K562 (cell line): Measurements from ENCODE around the gene STK17A. TPM values are rescaled to one million over a fixed set of nuclear protein-coding genes. Genes with fewer than 3 reads are reported as not detected.

Experiments
- ATF4 ChIP-seq: fragments of 450-650 bp; formaldehyde crosslinking; IDR thresholded peaks from 2 replicates; pipeline ENCODE4 v1.4.0; 2022; ENCODE audit warnings: mild to moderate bottlenecking, moderate library complexity
- ATF7 ChIP-seq: fragments of 450-650 bp; IDR thresholded peaks from 2 replicates; pipeline ENCODE4 v1.7.1; 2014; ENCODE audit warnings: mild to moderate bottlenecking, moderate library complexity
- BACH1 ChIP-seq: fragments of 200-800 bp; sonication (Bioruptor generic); IDR thresholded peaks from 2 replicates; pipeline ENCODE4 v1.6.1; 2016; ENCODE audit warnings: missing genetic modification characterization, missing compliant biosample characterization
- CBX8 ChIP-seq: fragments of 200-600 bp; sonication (generic); IDR thresholded peaks from 2 replicates; pipeline ENCODE4 v1.6.1; 2012; ENCODE audit warnings: borderline replicate concordance, mixed run types, low read depth, mild to moderate bottlenecking, moderate library complexity, mixed read lengths, low read length, control low read depth, inconsistent platforms; ENCODE audit not compliant: poor library complexity, severe bottlenecking; ENCODE audit errors: extremely low read depth
- CHD1 ChIP-seq: fragments of 200-600 bp; sonication (generic); IDR thresholded peaks from one replicate; pipeline ENCODE4 v1.6.1; 2012; ENCODE audit warnings: mild to moderate bottlenecking, moderate library complexity, low read length, inconsistent platforms
- EGR1 ChIP-seq: fragments of 450-650 bp; conservative IDR thresholded peaks from 2 replicates; pipeline ENCODE4 v1.6.1; 2017; ENCODE audit warnings: mild to moderate bottlenecking
- HDAC8 ChIP-seq: fragments of 450-650 bp; IDR thresholded peaks from 2 replicates; pipeline ENCODE4 v1.6.1; 2016; ENCODE audit warnings: mild to moderate bottlenecking, missing genetic modification characterization, moderate library complexity, missing compliant biosample characterization
- HIVEP1 ChIP-seq: fragments of 250-450 bp; sonication (Bioruptor Pico); IDR thresholded peaks from 2 replicates; pipeline ENCODE4 v1.4.0; 2020; ENCODE audit warnings: mild to moderate bottlenecking
- HNRNPUL1 ChIP-seq: fragments of 200-400 bp; formaldehyde crosslinking; IDR thresholded peaks from 2 replicates; pipeline ENCODE4 v1.6.1; 2017; ENCODE audit warnings: low read length
- JUNB ChIP-seq: fragments of 450-650 bp; formaldehyde crosslinking; conservative IDR thresholded peaks from 2 replicates; pipeline ENCODE4 v1.4.0; 2020; ENCODE audit warnings: mild to moderate bottlenecking
- LCOR ChIP-seq: sonication (generic); formaldehyde crosslinking; IDR thresholded peaks from 2 replicates; pipeline ENCODE4 v1.8.0; 2022; ENCODE audit warnings: mild to moderate bottlenecking, missing genetic modification reagents
- MXI1 ChIP-seq: IDR thresholded peaks from 2 replicates; pipeline ENCODE4 v1.6.1; 2011; ENCODE audit warnings: low read depth, mild to moderate bottlenecking, improper control_type of control experiment, low read length
- NR4A1 ChIP-seq, 2 experiments: fragments of 250-450 bp in 1 of 2; fragments of 450-650 bp in 1 of 2; sonication (Bioruptor Pico) in 1 of 2; IDR thresholded peaks; 2 replicates each; pipeline versions ENCODE4 v1.4.0 to v1.6.1; 2016 to 2020; ENCODE audit warnings: mild to moderate bottlenecking in 2 of 2, missing compliant biosample characterization in 1 of 2, missing genetic modification characterization in 1 of 2, moderate library complexity in 1 of 2
- PRPF4 ChIP-seq: fragments of 200-400 bp; formaldehyde crosslinking; IDR thresholded peaks from one replicate; pipeline ENCODE4 v1.6.1; 2017; ENCODE audit warnings: low read length, low read depth, mild to moderate bottlenecking; ENCODE audit not compliant: insufficient read depth, poor library complexity, severe bottlenecking
- PYGO2 ChIP-seq: fragments of 450-650 bp; IDR thresholded peaks from 2 replicates; pipeline ENCODE4 v1.6.1; 2016; ENCODE audit warnings: mild to moderate bottlenecking, missing genetic modification characterization, moderate library complexity, missing compliant biosample characterization
- RBFOX2 ChIP-seq: fragments of 200-400 bp; formaldehyde crosslinking; IDR thresholded peaks from 2 replicates; pipeline ENCODE4 v1.6.1; 2017; ENCODE audit warnings: low read depth, mild to moderate bottlenecking, low read length, moderate library complexity
- SIRT6 ChIP-seq: IDR thresholded peaks from one replicate; pipeline ENCODE4 v1.6.1; 2012; ENCODE audit warnings: low read depth, mild to moderate bottlenecking, control low read depth, inconsistent platforms, low read length, moderate library complexity
- SMAD4 ChIP-seq: fragments of 250-450 bp; sonication (Bioruptor Pico); conservative IDR thresholded peaks from 2 replicates; pipeline ENCODE4 v1.8.0; 2021; ENCODE audit warnings: inconsistent platforms, mild to moderate bottlenecking, moderate library complexity
- SMARCB1 ChIP-seq: IDR thresholded peaks from 2 replicates; pipeline ENCODE4 v1.6.1; 2011; ENCODE audit warnings: improper control_type of control experiment, low read depth; ENCODE audit not compliant: insufficient read length
- STAG1 ChIP-seq: sonication (generic); formaldehyde crosslinking; IDR thresholded peaks from 2 replicates; pipeline ENCODE4 v1.5.0; 2020; ENCODE audit warnings: missing genetic modification reagents, borderline replicate concordance
- TAF15 ChIP-seq: fragments of 200-400 bp; formaldehyde crosslinking; IDR thresholded peaks from 2 replicates; pipeline ENCODE4 v1.6.1; 2017; ENCODE audit warnings: mild to moderate bottlenecking, low read depth, low read length, moderate library complexity
- THAP7 ChIP-seq: fragments of 250-450 bp; sonication (Bioruptor Pico); IDR thresholded peaks from 2 replicates; pipeline ENCODE4 v1.5.0; 2021
- USF2 ChIP-seq: sonication (generic); formaldehyde crosslinking; IDR thresholded peaks from 2 replicates; pipeline ENCODE4 v1.5.0; 2020; ENCODE audit warnings: missing genetic modification reagents
- XRCC3 ChIP-seq: fragments of 450-650 bp; IDR thresholded peaks from 2 replicates; pipeline ENCODE4 v1.6.1; 2017; ENCODE audit warnings: mild to moderate bottlenecking, moderate library complexity
- ZNF639 ChIP-seq, 2 experiments: fragments of 200-800 bp in 1 of 2; sonication (Bioruptor generic) in 1 of 2; sonication (generic) in 1 of 2; formaldehyde crosslinking in 1 of 2; IDR thresholded peaks in 1 of 2; conservative IDR thresholded peaks in 1 of 2; 2 replicates each; pipeline versions ENCODE4 v1.5.0 to v1.6.1; 2016 to 2020; ENCODE audit warnings: missing compliant biosample characterization in 1 of 2, missing genetic modification characterization in 1 of 2, missing genetic modification reagents in 1 of 2
- ZNF79 ChIP-seq: fragments of 250-450 bp; sonication (Bioruptor Pico); IDR thresholded peaks from 2 replicates; pipeline ENCODE4 v1.4.0; 2020; ENCODE audit warnings: low read depth, mild to moderate bottlenecking, moderate library complexity
- polyA plus RNA-seq, 8 experiments: library from polyadenylated mRNA; depleted of rRNA in 4 of 8; stranded (reverse) in 5 of 8; unstranded in 3 of 8; fragments of >200 nt; fragmentation: Nextera tagmentation in 2 of 8; fragmentation: Illumina TruSeq in 1 of 8; extraction: Ambion mirVana in 2 of 8; extraction: Trizol in 1 of 8; gene quantifications; 2 replicates each; pipeline versions ENCODE4 v1.2.1 to v1.2.3, GENCODE V29; 2011 to 2014; ENCODE audit warnings: inconsistent platforms in 1 of 8, missing spikeins in 1 of 8
- total RNA-seq, 7 experiments: library from RNA; depleted of rRNA in 6 of 7; stranded (reverse); fragments of >200 nt in 6 of 7; fragmentation: Illumina TruSeq in 2 of 7; extraction: Trizol in 2 of 7; gene quantifications; 2 replicates each; pipeline versions ENCODE4 v1.2.1 to v1.2.3, GENCODE V29; 2011 to 2021; ENCODE audit warnings: low replicate concordance in 1 of 7

The STK17A gene
- total and polyA plus RNA-seq, 9 of the 15 experiments (the other 6 are each of a cell fraction or from before 2014, with no cell fraction given) = 3.4 to 16.3 (median 13.2) TPM

- TF ChIP-seq STAG1 (CRISPR knock-in tag) (no peak), ATF4 (CRISPR knock-in tag) (no peak), XRCC3 (no peak), EGR1 (no peak), ZNF639 (CRISPR knock-in tag; conservative IDR thresholded peaks at IDR 0.05 in 1 of 2, IDR thresholded peaks at IDR 0.05 in 1 of 2) (peak in 1 of 2 experiments; percentile 75; a peak in 1 of 4 replicates), CBX8 (no peak), ATF7 (peak; percentile 72), CHD1 (no peak), PRPF4 (no peak), THAP7 (CRISPR knock-in tag) (no peak), TAF15 (no peak), USF2 (CRISPR knock-in tag) (no peak), LCOR (CRISPR knock-in tag) (peak; percentile 70; the same call in 1 of the 2 replicates), SMAD4 (CRISPR knock-in tag) (0 out of 2 replicates have a peak, but pooled peaks have one; percentile 17), RBFOX2 (peak; percentile 59), SIRT6 (no peak), HNRNPUL1 (no peak), NR4A1 (CRISPR knock-in tag; IDR thresholded peaks at IDR 0.05) (no peak), NR4A1 (tag; IDR thresholded peaks at IDR 0.05) (no peak), BACH1 (tag) (peak; percentile 98), HIVEP1 (no peak), MXI1 (no peak), SMARCB1 (no peak), PYGO2 (tag) (no peak), HDAC8 (tag) (no peak), JUNB (CRISPR knock-in tag) (no peak), ZNF79 (CRISPR knock-in tag) (no peak)
Measured at GRCh38 chr7:43572516-43573049, 10.3 kb upstream of the STK17A start (continued).
